IMR-90 (cell line): ENCODE data around the gene ACIN1.

Experiments used
- BHLHE40 ChIP-seq: fragments of 150-350 bp; IDR thresholded peaks from 2 replicates; pipeline ENCODE4 v1.6.1; 2016; ENCODE audit warnings: mild to moderate bottlenecking, low read depth, low read length
- ELK1 ChIP-seq: fragments of 150-350 bp; IDR thresholded peaks from 2 replicates; pipeline ENCODE4 v1.6.1; 2016; ENCODE audit warnings: low read depth, mild to moderate bottlenecking, low read length, moderate library complexity, borderline replicate concordance
- POLR2A ChIP-seq: IDR thresholded peaks from 2 replicates; pipeline ENCODE4 v1.6.1; 2012; ENCODE audit warnings: mild to moderate bottlenecking, low read depth, low read length
- RAD21 ChIP-seq: IDR thresholded peaks from 2 replicates; pipeline ENCODE4 v1.6.1; 2012; ENCODE audit warnings: low read length, improper control_type of control experiment
- TF ChIP-seq, protein P1 (sequence below): conservative IDR thresholded peaks from 2 replicates; pipeline ENCODE4 v1.5.1; 2012; ENCODE audit warnings: mild to moderate bottlenecking, low read depth, low read length, improper control_type of control experiment

DNA sequence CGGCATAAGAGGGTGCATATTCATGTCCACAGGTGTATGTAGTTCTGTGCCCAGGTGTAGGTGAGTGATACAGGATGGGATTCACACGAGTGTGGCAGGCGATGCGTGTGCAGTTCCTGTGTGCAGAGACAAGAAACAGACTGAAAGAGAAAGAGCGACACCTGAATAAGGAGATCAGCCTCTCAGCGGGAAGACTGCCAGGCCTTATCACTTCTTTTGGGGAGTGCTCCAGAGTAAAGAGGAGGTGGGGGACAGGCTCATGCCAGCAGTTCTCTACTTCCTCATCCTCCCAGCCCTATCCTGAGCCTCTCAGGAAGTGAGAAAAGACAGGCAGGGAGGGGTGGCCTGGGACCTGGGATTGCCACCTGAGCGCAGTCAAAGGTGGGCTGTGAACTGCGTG lies 50.1 kb downstream of the ACIN1 start:
- TF ChIP-seq RAD21 (no peak), POLR2A (no peak), BHLHE40 (no peak), ELK1 (no peak)
- TF ChIP-seq, protein P1, sequence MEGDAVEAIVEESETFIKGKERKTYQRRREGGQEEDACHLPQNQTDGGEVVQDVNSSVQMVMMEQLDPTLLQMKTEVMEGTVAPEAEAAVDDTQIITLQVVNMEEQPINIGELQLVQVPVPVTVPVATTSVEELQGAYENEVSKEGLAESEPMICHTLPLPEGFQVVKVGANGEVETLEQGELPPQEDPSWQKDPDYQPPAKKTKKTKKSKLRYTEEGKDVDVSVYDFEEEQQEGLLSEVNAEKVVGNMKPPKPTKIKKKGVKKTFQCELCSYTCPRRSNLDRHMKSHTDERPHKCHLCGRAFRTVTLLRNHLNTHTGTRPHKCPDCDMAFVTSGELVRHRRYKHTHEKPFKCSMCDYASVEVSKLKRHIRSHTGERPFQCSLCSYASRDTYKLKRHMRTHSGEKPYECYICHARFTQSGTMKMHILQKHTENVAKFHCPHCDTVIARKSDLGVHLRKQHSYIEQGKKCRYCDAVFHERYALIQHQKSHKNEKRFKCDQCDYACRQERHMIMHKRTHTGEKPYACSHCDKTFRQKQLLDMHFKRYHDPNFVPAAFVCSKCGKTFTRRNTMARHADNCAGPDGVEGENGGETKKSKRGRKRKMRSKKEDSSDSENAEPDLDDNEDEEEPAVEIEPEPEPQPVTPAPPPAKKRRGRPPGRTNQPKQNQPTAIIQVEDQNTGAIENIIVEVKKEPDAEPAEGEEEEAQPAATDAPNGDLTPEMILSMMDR, result no peak
